Activated CD4-positive, alpha-beta memory T cell treated with anti-CD3 and anti-CD28 coated beads for 36 hours (primary cell): Measurements from ENCODE around the gene ATF3. TPM values are rescaled to one million over a fixed set of nuclear protein-coding genes. Genes with fewer than 3 reads are reported as not detected.

Experiments
- total RNA-seq, 2 experiments: library from RNA; stranded (reverse); gene quantifications; one replicate each; pipeline ENCODE4 v1.2.3, GENCODE V29; 2021

Gene ATF3
- total RNA-seq, 2 experiments from 2014 or later, result 49.7 to 51.5 TPM

Other genes with a start within 250 kb of the ATF3 start
- 1 to 10 TPM; 9.6 to 10.0 TPM for gene PACC1, start 193.9 kb upstream of the ATF3 start, total RNA-seq
- gene NENF, start 175.8 kb upstream of the ATF3 start, total RNA-seq, result 10 to 100 TPM; 38.4 to 42.7 TPM
- 100 to 1,000 TPM; 314 to 320 TPM for gene BATF3, start 91.1 kb downstream of the ATF3 start, total RNA-seq
- gene NSL1, start 183.0 kb downstream of the ATF3 start, total RNA-seq, result 10 to 100 TPM; 39.8 to 41.8 TPM
- gene TATDN3, start 183.1 kb downstream of the ATF3 start, total RNA-seq, result 10 to 100 TPM; 19.2 to 20.7 TPM
- gene SPATA45, start 238.9 kb downstream of the ATF3 start, total RNA-seq, result under 1 TPM in 1 of 2 experiments, not detected in 1; 0.51 TPM
- gene FLVCR1, start 249.5 kb downstream of the ATF3 start, total RNA-seq, result 10 to 100 TPM; 12.4 to 12.6 TPM